Osteoblast (primary cell): Measurements from ENCODE around the gene NCOA1. TPM values are rescaled to one million over a fixed set of nuclear protein-coding genes. Genes with fewer than 3 reads are reported as not detected.

Experiments used
- DNase-seq: peaks from one replicate; pipeline ENCODE4 v3.0.0; 2011; ENCODE audit warnings: low spot score, mixed read lengths; ENCODE audit not compliant: insufficient read length; ENCODE audit errors: missing footprints
- H2AFZ ChIP-seq: 2 replicates; pipeline ENCODE4 v1.6.0; 2011; ENCODE audit warnings: mild to moderate bottlenecking, low read length
- H3K27ac ChIP-seq: 2 replicates; pipeline ENCODE4 v1.5.1; 2011; ENCODE audit warnings: mild to moderate bottlenecking, low read depth, low read length, moderate library complexity
- H3K27me3 ChIP-seq: 2 replicates; pipeline ENCODE4 v1.6.0; 2012; ENCODE audit warnings: mild to moderate bottlenecking, control low read depth, inconsistent platforms, low read length, moderate library complexity; ENCODE audit not compliant: insufficient read depth
- H3K36me3 ChIP-seq: 2 replicates; pipeline ENCODE4 v1.5.1; 2011; ENCODE audit warnings: mild to moderate bottlenecking, low read length, control low read depth, moderate library complexity; ENCODE audit not compliant: insufficient read depth
- H3K4me1 ChIP-seq: 2 replicates; pipeline ENCODE4 v1.5.1; 2011; ENCODE audit warnings: mild to moderate bottlenecking, low read length, control low read depth, moderate library complexity; ENCODE audit not compliant: insufficient read depth
- H3K4me2 ChIP-seq: 2 replicates; pipeline ENCODE4 v1.6.0; 2011; ENCODE audit warnings: mild to moderate bottlenecking, low read length; ENCODE audit not compliant: insufficient read depth
- H3K4me3 ChIP-seq: fragments of 200-600 bp; sonication (generic); 3 replicates; pipeline ENCODE4 v1.5.1; 2012; ENCODE audit warnings: mild to moderate bottlenecking, low read length, inconsistent platforms; ENCODE audit not compliant: insufficient read depth
- H3K79me2 ChIP-seq: 2 replicates; pipeline ENCODE4 v1.6.0; 2012; ENCODE audit warnings: mild to moderate bottlenecking, low read length, control low read depth, inconsistent platforms; ENCODE audit not compliant: insufficient read depth
- H3K9me3 ChIP-seq: 2 replicates; pipeline ENCODE4 v1.5.1; 2011; ENCODE audit warnings: low read depth, low read length, control low read depth
- H4K20me1 ChIP-seq: 2 replicates; pipeline ENCODE4 v1.6.0; 2012; ENCODE audit warnings: mild to moderate bottlenecking, low read length, control low read depth; ENCODE audit not compliant: insufficient read depth
- total RNA-seq: library from RNA; depleted of rRNA; stranded (reverse); fragments of >200 nt; gene quantifications from 2 replicates; pipeline ENCODE4 v1.2.3, GENCODE V29; 2012
- TF ChIP-seq, protein P1 (sequence below): IDR thresholded peaks from 2 replicates; pipeline ENCODE4 v1.5.1; 2011; ENCODE audit warnings: mild to moderate bottlenecking, low read depth, low read length, moderate library complexity; ENCODE audit errors: extremely low read depth

NCOA1 gene
- total RNA-seq, 1 donor = 23.2 TPM

DNA sequence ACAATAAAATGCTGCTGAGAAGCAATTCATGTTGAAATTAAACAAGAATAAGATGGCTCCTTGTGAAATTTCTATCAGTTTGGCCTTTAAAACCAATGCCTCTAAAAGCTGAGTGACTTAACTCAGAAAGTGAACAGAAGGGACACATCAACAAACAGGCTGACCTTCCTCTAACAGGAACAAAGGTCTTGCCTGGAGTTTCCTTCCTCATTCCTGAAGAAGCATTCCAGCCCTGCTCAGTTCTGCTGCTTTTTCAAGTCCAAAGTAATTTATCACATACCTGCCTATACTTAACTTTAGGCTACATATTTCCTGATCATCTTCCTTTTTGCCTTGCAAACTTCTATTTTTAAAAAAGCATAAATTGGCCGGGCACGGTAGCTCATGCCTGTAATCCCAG lies 288.1 kb downstream of the NCOA1 start:
- H3K79me2 ChIP-seq = no peaks in the 10 kb centered on the region
- no peak overlapping the region for H2AFZ ChIP-seq
- no peaks in the 10 kb centered on the region for H3K4me1 ChIP-seq
- TF ChIP-seq, protein P1, sequence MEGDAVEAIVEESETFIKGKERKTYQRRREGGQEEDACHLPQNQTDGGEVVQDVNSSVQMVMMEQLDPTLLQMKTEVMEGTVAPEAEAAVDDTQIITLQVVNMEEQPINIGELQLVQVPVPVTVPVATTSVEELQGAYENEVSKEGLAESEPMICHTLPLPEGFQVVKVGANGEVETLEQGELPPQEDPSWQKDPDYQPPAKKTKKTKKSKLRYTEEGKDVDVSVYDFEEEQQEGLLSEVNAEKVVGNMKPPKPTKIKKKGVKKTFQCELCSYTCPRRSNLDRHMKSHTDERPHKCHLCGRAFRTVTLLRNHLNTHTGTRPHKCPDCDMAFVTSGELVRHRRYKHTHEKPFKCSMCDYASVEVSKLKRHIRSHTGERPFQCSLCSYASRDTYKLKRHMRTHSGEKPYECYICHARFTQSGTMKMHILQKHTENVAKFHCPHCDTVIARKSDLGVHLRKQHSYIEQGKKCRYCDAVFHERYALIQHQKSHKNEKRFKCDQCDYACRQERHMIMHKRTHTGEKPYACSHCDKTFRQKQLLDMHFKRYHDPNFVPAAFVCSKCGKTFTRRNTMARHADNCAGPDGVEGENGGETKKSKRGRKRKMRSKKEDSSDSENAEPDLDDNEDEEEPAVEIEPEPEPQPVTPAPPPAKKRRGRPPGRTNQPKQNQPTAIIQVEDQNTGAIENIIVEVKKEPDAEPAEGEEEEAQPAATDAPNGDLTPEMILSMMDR = no peak
- no peaks in the 10 kb centered on the region for H3K36me3 ChIP-seq
- H3K9me3 ChIP-seq = no peaks in the 10 kb centered on the region
- H4K20me1 ChIP-seq = no peaks in the 10 kb centered on the region
- H3K4me2 ChIP-seq = no peak overlapping the region
- DNase-seq = no peak
- H3K27ac ChIP-seq = no peak overlapping the region
- no peak overlapping the region for H3K4me3 ChIP-seq
- H3K27me3 ChIP-seq = no peaks in the 10 kb centered on the region

DNA sequence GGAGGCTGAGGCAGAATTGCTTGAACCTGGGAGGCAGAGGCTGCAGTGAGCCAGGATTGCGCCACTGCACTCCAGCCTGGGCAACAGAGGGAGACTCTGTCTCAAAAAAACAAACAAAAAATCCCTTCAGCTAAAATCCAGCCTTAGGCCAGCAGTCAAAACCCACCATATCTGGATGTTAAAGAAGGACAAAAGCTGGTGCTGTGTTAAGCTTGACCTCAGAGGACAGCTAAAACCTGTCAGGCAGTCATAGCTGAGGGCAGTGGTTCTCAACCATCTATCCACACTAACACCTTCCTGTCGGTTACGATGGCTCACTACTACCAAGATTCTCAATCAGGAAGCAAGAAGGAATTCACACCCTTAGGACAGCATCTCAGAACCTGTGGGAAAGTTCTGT lies 292.6 kb downstream of the NCOA1 start:
- Histone ChIP-seq H3K27me3 (no peaks in the 10 kb centered on the region), H2AFZ (no peak overlapping the region), H3K4me3 (no peak overlapping the region), H3K27ac (no peak overlapping the region), H3K9me3 (no peaks in the 10 kb centered on the region), H3K79me2 (no peaks in the 10 kb centered on the region), H3K4me2 (no peak overlapping the region), H3K4me1 (no peaks in the 10 kb centered on the region), H4K20me1 (no peaks in the 10 kb centered on the region), H3K36me3 (no peaks in the 10 kb centered on the region)
- DNase-seq = no peak
- TF ChIP-seq, protein P1 = no peak

DNA sequence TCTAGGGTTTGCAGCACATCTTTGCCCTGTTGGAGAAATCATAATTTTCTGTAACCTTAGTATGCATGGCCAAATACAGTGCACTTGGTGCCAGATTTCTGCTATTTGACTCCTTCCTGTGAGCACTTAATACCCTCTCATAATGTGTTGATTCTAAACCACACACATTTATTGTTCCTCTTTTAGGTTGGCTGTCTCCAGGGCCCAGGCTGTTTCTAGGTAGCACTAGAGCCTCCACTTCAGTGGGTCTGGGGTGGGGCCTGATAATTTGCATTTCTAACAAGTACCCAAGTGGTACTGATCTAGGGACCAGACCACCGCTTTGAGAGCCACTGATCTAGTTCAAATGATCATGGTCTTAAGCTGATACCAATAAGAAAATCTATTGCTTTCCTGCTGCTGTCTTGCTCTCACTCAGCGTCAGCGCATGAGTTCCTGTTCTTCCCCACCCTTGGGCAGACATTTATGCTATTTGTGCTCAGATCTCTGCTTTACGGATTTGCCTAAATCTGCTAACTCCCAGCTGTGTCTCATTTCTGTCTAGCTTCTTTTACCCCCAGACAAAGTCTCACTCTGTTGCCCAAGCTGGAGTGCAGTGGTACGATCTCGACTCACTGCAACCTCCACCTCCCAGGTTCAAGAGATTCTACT lies 294.7 kb downstream of the NCOA1 start:
- Histone ChIP-seq H4K20me1 (no peaks in the 10 kb centered on the region), H3K4me1 (no peaks in the 10 kb centered on the region), H2AFZ (no peak overlapping the region), H3K27ac (no peak overlapping the region), H3K9me3 (no peaks in the 10 kb centered on the region), H3K27me3 (no peaks in the 10 kb centered on the region), H3K36me3 (peaks cover 3% of the 10 kb centered on the region), H3K79me2 (no peaks in the 10 kb centered on the region), H3K4me3 (no peak overlapping the region), H3K4me2 (no peak overlapping the region)
- DNase-seq = no peak
- TF ChIP-seq, protein P1 = no peak

DNA sequence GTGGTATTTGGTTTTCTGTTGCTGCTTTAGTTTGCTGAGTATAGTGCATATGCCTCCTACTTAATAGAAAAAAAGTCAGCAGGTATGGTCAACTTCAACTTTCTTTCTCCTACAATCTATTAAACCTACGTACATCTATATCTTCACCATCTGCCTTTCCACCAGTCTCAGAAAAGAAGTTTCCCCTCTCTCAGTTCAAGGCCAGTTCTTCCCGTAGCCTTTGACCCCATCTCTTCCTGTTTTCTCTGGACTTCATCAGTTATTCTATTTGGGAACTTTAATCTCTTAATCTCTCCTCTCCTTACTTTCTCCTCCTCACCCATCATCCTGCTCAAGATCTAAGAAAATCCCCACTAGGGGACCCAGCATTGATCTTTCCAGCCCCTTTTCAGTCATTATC lies 296.5 kb downstream of the NCOA1 start:
- Histone ChIP-seq H3K27ac (no peak overlapping the region), H3K36me3 (peaks cover 3% of the 10 kb centered on the region)
- TF ChIP-seq, protein P1 = no peak

More for the DNA sequence above, 296.5 kb downstream of the NCOA1 start:
- no peak overlapping the region for H3K4me2 ChIP-seq
- DNase-seq = no peak
- no peaks in the 10 kb centered on the region for H3K9me3 ChIP-seq
- no peaks in the 10 kb centered on the region for H4K20me1 ChIP-seq
- no peak overlapping the region for H3K4me3 ChIP-seq
- no peaks in the 10 kb centered on the region for H3K79me2 ChIP-seq
- H3K4me1 ChIP-seq = peaks cover 5% of the 10 kb centered on the region
- H3K27me3 ChIP-seq = no peaks in the 10 kb centered on the region
- no peak overlapping the region for H2AFZ ChIP-seq
